Prostate gland (tissue), 2 donors: ENCODE measurements around the gene C9orf50. TPM values are rescaled to one million over a fixed set of nuclear protein-coding genes. Genes with fewer than 3 reads are reported as not detected.

Experiments used
- DNase-seq: peaks from one replicate; pipeline ENCODE4 v3.0.0-alpha.2; 2019; ENCODE audit warnings: low spot score
- H3K27ac ChIP-seq, 2 donors: fragments of 200-600 bp; sonication (generic); 2 replicates each; pipeline ENCODE4 v1.5.1; 2017 to 2019
- H3K27me3 ChIP-seq: fragments of 200-600 bp; sonication (generic); replicated peaks from 2 replicates; pipeline ENCODE4 v1.5.1; 2019; ENCODE audit not compliant: insufficient read depth
- H3K36me3 ChIP-seq, 2 donors: fragments of 200-600 bp; sonication (generic); 1 replicate in 1 of 2; 2 replicates in 1 of 2; pipeline versions ENCODE4 v1.5.1 to v1.8.1; 2017 to 2019
- H3K4me1 ChIP-seq: fragments of 200-600 bp; sonication (generic); replicated peaks from 2 replicates; pipeline ENCODE4 v1.5.1; 2019
- H3K4me3 ChIP-seq, 2 donors: fragments of 200-600 bp; sonication (generic); 2 replicates each; pipeline ENCODE4 v1.5.1; 2017 to 2019
- H3K9me3 ChIP-seq: fragments of 200-600 bp; sonication (generic); 2 replicates; pipeline ENCODE4 v1.5.1; 2017
- CTCF ChIP-seq, 4 experiments: fragments of 200-600 bp in 2 of 4; fragments of 450-650 bp in 2 of 4; sonication (generic) in 2 of 4; IDR thresholded peaks; 1 replicate in 3 of 4; 2 replicates in 1 of 4; pipeline ENCODE4 v1.5.1; 2016 to 2019; ENCODE audit warnings: antibody characterized with exemption in 4 of 4, mild to moderate bottlenecking in 2 of 4, moderate library complexity in 2 of 4
- POLR2A ChIP-seq: fragments of 450-650 bp; IDR thresholded peaks from one replicate; pipeline ENCODE4 v1.6.1; 2016; ENCODE audit warnings: antibody characterized with exemption, mild to moderate bottlenecking
- POLR2AphosphoS5 ChIP-seq: sonication (generic); formaldehyde crosslinking; IDR thresholded peaks from one replicate; pipeline ENCODE4 v1.6.1; 2017; ENCODE audit warnings: antibody characterized with exemption
- WGBS: methylation state at CpG from one replicate; pipeline ENCODE4 v1.1.5; 2018; 5-methylcytosine and 5-hydroxymethylcytosine counted together
- intact Hi-C: fragments of 100-400 bp; cut with DNase I; formaldehyde crosslinking; loops from one replicate; pipeline ENCODE4 v1.14.2; 2022
- total RNA-seq, 2 donors: library from RNA; depleted of rRNA; stranded (reverse); fragments of >200 nt; gene quantifications; one replicate each; pipeline ENCODE4 v1.1.0, GENCODE V29; 2016

Gene C9orf50
- total RNA-seq, 2 donors from 2014 or later = not detected

GRCh38 chr9:129574911-129575585 is 45.9 kb downstream of the C9orf50 start:
- 64% methylated on average over 13 of the region's 13 CpGs for WGBS
- Histone ChIP-seq H3K9me3 (no peaks in the 10 kb centered on the region), H3K4me1 (no peaks in the 10 kb centered on the region), H3K4me3 (no peak overlapping the region), H3K27me3 (no peaks in the 10 kb centered on the region), H3K27ac (no peak overlapping the region), H3K36me3 (no peaks in the 10 kb centered on the region)
- TF ChIP-seq POLR2A (no peak), CTCF (IDR thresholded peaks at IDR 0.05) (no peak), POLR2AphosphoS5 (peak; percentile 18)
- DNase-seq = no peak
- intact Hi-C loops = no loop called here

- Histone ChIP-seq H3K27ac (no peak overlapping the region), H3K9me3 (no peaks in the 10 kb centered on the region), H3K4me1 (no peaks in the 10 kb centered on the region), H3K4me3 (no peak overlapping the region), H3K36me3 (no peaks in the 10 kb centered on the region), H3K27me3 (no peaks in the 10 kb centered on the region)
- intact Hi-C loops = no loop called here
- no peak for TF ChIP-seq CTCF (IDR thresholded peaks at IDR 0.05)
- TF ChIP-seq POLR2A = no peak
- TF ChIP-seq POLR2AphosphoS5 = no peak
- WGBS = 96% methylated on average over 5 of the region's 5 CpGs
- no peak for DNase-seq
These were observed 46.9 kb downstream of the C9orf50 start for GRCh38 chr9:129573977-129574376.

DNA sequence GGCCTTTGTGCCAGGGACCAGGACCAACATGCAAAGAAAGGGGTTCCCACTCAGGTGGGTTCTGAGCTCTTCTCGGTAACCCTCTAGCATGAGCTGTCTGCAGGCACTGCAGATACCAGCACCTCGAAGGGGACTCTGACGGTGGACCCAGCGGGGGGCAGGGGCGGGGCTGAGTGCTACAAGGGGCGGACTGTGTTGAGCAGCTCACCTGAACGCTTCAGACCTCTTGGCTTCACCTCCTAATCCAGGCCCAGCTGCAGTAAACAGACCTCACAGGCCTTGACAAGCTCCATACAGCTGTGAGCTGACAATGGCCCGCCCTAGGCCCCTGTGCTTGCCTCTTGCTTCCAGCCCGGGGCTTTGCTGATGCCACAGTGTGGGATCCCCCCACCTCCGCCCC is 48.4 kb downstream of the C9orf50 start:
- Histone ChIP-seq H3K27me3 (no peaks in the 10 kb centered on the region), H3K9me3 (no peaks in the 10 kb centered on the region), H3K27ac (no peak overlapping the region), H3K4me1 (peaks cover 5% of the 10 kb centered on the region), H3K4me3 (no peak overlapping the region), H3K36me3 (no peaks in the 10 kb centered on the region)
- TF ChIP-seq POLR2A = no peak
- no peak for TF ChIP-seq POLR2AphosphoS5
- TF ChIP-seq CTCF (IDR thresholded peaks at IDR 0.05) = no peak
- intact Hi-C loops = no loop called here
- WGBS = 70% methylated on average over 10 of the region's 10 CpGs
- no peak for DNase-seq

GRCh38 chr9:129572052-129572425 is 48.9 kb downstream of the C9orf50 start:
- no peak for DNase-seq
- TF ChIP-seq POLR2A = no peak
- TF ChIP-seq CTCF (IDR thresholded peaks at IDR 0.05) = no peak
- TF ChIP-seq POLR2AphosphoS5 = no peak
- 95% methylated on average over 7 of the region's 7 CpGs for WGBS

GRCh38 chr9:129571298-129572051 is 49.4 kb downstream of the C9orf50 start:
- 76% methylated on average over 13 of the region's 13 CpGs for WGBS
- Histone ChIP-seq H3K4me1 (peaks cover 5% of the 10 kb centered on the region), H3K4me3 (no peak overlapping the region), H3K36me3 (no peaks in the 10 kb centered on the region), H3K9me3 (no peaks in the 10 kb centered on the region), H3K27ac (peak overlapping the region; percentile 77 to 80), H3K27me3 (no peaks in the 10 kb centered on the region)
- intact Hi-C loops = no loop called here
- TF ChIP-seq POLR2A = no peak
- no peak for TF ChIP-seq POLR2AphosphoS5
- no peak for TF ChIP-seq CTCF (IDR thresholded peaks at IDR 0.05)
- DNase-seq = no peak

More at GRCh38 chr9:129572052-129572425, 48.9 kb downstream of the C9orf50 start:
- Histone ChIP-seq H3K9me3 (no peaks in the 10 kb centered on the region), H3K4me1 (peaks cover 5% of the 10 kb centered on the region), H3K27ac (peak overlapping the region in 1 of 2 donors; percentile 80), H3K36me3 (no peaks in the 10 kb centered on the region), H3K4me3 (no peak overlapping the region), H3K27me3 (no peaks in the 10 kb centered on the region)
- intact Hi-C loops = no loop called here
